Measurements from ENCODE around the gene RPL36A.
A peak's percentile ranks its signal among the peaks of the same experiment; 100 is the strongest.

The RPL36A gene

DNA sequence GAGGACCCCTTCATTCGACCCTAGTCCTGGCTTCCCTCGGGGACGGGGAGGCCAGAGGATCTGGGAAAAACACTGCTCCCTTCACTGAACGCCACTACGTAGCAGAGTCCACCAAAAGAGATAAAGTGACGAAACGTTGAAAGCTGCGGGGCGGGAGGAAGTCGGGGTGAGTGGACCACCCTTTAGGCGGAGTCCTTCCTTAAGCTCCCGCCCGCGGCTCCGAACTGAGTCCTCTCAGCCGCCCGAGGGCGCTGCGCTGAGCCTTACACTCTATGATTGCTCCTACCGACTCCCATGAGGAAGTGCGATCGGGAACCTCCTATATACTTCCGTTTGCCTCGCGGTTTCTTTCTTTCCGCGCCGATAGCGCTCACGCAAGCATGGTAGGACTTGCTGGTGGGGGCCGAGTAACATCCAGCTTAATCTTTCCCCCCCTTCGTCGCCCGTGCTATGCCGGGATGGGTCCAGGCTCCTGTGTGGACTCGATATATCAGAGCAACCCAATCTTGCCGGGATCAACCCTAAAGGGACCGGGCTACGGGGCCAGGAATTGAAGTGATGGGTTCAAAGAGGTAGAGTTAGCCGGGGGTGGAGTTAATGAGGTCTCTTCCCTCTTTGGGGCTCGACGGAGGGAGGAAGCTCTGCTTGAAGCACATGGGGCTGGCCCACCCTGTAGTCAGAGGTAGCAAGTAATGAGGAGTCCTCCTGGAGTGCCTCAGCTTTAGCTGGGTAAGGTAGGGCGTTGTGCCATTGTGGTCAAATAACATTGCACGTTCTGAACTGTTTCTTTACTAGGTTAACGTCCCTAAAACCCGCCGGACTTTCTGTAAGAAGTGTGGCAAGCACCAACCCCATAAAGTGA, at the start of gene RPL36A:
Gene RPL36A, plus strand, starts transcription at position 348 of the 862 bp plus-strand sequence. Its CDS starts 33 bp downstream, at position 381.
- peak; percentile 87 for DNase-seq

DNA sequence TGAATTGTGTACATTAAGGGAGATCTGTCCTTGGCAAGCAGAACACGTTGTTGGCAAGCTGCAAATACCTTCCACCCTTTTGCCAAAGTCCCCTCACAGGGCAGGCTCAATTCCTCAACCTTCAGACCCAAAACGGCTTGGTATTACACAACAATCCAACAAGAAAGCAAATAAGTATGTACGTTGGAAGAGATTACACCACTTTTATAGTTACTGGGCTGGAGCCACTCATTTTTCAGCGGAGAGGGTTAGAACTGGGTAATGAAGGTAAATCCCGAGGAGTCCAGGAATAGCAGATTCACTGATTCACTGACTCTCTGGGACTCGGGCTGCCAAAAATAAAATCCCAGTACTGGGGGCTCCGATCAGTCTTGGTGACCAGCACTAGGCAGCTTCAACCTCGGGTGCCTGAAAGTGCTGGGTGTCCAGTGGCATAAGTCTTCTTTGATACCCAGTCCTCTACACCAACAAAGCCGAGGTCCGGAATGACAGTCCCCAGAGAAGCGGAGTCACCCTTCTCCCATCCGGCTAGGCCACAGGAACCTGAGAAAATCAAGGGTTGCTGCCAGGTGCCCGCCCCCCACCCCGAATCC, 42.9 kb upstream of the RPL36A start:
- no peak for DNase-seq

GRCh38 chrX:101348452-101349192, 42.2 kb upstream of the RPL36A start, which contains the start of gene TIMM8A:
TIMM8A (minus strand) TSS chrX:101348742; CDS start chrX:101348664, 78 bp downstream.
- DNase-seq, result peak; percentile 82

GRCh38 chrX:101349193-101349562, 41.6 kb upstream of the RPL36A start:
- DNase-seq, result no peak

- DNase-seq, result no peak
Measured at GRCh38 chrX:101357166-101357795, 33.5 kb upstream of the RPL36A start.

GRCh38 chrX:101359966-101360365, 30.8 kb upstream of the RPL36A start:
- no peak for DNase-seq

DNA sequence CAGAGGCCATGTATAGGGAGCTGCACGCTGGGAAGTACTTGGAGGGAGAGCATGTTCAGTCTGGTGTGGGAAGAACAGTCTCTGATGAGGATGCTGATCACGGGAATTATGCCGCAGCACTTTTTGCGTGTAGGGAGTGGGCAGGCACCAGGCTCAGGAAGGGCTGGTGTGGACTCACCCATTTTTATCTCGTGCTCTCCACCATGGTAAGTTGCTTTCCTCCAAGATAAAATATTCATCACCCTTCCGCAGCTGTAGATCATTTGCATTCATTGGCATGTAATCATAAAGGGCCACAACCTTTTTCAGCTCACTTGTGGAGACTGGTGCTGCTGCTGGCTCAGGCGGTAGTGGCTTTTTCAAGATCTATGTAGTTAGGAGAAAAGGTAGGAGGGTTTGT, 30.4 kb upstream of the RPL36A start:
- DNase-seq, result no peak

DNA sequence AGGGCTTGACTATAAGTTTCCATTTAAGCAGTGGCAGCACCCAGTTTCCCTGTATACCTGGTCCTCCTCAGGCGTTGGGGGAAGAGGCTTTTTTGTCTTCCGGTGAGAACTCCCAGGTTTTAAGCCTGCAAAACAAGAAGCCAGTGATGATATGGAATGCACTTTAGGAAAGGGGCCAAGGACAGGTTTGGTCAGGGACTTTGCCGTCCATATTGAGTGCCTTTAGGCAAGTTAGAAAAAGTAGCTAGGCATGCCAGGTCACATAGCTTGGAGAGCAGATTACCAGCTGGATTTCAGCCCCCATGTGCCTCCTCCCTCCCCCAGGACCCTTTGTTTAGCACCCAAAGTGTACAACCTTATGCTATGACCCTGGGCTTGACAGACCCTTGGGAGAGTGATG, 28.7 kb upstream of the RPL36A start:
- no peak for DNase-seq

- DNase-seq, result no peak
Measured at GRCh38 chrX:101362757-101363156, 28.1 kb upstream of the RPL36A start.

DNA sequence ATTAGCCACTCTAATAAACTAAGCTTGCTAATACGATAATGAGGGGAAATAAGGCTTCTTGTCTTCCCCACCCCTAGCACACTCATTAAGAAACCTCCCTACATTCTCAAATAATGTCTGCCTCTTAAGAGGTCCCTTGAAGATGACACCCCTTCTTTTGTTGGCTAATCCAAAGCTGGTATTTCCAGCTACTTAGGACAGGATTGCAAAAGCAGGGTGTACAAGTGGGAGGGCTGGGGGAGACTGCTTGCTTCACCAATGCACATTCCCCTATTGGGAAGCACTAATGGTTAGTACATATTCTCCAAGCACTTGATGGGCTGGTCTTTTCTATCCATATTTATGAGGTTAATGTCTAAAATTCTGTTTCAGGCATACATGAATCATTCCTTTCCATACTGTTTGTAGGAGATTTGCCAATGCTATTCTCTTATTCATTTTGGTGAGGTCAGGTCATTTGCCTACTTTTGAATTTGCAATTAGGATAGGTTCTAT, 25.5 kb upstream of the RPL36A start:
- DNase-seq, result no peak

DNA sequence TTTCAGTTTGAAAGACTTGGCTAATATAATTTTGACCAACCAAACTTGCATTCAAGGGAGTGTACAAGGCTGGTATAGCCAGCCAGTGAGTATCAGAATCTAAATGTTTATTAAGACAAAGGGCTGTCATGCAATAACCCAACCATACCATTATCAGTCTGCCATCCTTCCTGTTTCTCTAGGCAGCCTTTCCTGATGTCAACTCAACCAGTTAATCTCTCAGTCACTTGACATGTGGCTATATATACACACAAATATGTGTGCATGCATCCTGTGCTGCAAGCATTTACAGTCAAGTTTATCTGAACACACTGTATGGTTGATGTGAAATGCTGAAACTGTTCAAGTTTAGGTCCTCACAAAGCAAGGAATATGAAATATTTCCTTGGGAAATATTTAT, 22.0 kb upstream of the RPL36A start:
- no peak for DNase-seq

DNA sequence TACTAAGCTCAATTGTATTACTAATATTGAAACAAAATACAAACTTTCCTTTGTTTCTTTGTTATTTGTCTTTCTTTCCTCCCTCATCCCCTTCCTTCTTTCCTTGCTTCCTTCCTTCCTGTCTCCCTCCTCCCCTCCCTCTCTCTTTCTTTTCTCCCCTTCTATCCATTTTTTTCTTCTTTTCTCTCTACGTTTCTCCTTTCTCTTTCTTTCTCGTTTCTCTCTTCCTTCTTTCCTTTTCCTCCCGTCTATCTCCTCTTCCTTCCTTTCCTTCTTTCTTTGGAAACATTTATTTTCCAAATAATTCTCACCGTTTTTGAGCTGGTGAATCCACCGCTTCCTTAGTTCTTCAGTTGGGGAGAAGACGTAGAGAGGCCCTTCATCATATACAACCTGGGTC, 21.1 kb upstream of the RPL36A start:
- no peak for DNase-seq

GRCh38 chrX:101370888-101371504, 19.8 kb upstream of the RPL36A start:
- no peak for DNase-seq

- DNase-seq, result no peak
Measured at GRCh38 chrX:101377547-101377946, 13.3 kb upstream of the RPL36A start.

DNA sequence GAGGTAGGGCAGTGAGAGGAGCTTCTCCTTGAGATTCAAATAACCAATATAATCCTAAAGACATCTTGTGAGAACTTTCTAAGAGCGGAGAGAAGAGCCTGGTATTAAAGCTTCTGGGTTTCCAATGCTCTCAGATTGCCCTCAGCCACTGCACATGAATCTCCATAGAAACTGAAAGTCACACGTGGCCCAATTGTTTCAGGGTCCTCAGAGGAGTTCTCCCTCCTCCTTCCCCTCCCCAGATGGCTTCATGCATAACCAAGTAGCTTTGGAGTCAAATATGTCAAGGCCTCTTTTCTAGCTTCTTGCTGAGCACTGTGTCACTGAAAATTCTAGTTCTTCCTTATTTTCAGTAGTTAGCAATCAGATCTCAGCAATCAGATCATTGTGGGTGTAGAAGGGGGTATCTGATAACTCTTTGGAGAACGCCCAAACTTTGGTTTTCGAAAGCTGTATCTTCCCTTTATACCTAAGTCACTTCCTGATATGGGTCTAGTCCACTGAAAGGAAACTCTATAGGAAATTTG, 7.1 kb upstream of the RPL36A start:
- DNase-seq, result no peak

DNA sequence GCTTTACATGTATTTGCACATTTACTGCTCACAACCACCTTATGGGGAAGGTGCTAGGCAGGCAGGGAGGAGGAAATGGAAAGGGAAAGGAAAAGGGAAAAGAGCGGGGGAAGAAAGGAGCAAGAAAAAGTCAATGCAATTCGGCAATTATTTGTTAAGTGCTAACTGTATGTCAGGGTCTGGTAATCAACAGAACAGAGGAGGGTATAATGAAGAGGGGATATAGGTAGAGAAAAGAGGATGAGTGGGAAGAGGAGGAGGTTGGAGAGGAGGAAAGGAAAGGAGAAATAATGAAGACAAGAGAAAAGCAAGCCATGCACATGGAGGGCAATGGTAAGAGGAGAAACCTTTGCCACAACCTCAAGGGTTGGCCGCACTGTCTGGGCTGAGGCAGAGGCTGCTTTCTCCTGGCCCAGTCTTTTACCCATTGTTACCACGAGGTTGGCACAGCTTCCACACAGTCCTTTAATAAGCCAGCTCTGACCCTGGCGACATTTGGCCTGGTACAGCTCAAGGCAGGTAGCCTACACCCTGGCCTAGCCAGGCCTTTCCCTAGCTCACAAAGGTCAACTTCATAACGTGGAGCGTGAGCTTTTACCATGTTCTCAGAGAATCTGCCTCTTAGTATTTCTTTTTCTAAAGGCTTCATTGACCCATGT, 5.7 kb upstream of the RPL36A start:
- no peak for DNase-seq

DNA sequence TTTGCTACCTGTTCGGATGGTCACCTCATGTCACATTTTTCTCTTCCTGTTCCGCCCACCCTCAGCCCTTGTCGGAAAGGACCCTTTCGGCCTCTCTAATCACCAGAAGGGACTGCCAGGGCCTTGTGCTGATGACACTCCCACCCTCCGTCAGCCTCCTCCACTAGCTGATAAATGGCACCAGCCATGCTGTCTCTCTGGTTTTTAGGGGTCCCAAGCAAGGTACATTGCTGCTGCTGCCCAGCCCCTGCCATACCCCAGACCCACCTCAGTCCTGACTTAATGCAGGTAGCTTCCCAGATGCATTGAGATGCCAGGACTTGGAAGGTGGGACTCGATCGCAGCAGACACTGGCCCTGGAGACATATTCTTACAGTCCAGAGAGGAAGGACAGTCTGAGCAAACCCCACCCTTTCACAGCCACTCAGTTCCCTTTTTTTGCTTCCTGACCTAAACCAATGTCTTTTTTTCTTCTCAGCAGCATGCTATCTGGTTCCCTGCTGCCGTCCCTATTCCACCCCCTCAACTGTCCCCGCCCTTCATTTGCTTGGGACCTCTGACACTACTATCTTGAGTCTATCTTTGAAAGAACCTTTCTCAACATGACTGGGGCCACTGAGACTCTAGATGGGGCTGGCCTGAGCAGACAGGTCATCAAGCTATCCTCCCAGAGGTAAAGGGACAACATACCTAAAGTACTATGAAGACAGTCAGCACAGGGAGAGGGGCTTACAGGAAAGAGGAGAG, 4.8 kb upstream of the RPL36A start, which contains the start of gene BTK:
Gene BTK, minus strand, starts transcription at position 397 of the 747 bp plus-strand sequence. CDS start 10,907 bp downstream, outside the sequence.
- no peak for DNase-seq

- DNase-seq, result no peak
Measured at GRCh38 chrX:101386542-101386885, 4.3 kb upstream of the RPL36A start.

DNA sequence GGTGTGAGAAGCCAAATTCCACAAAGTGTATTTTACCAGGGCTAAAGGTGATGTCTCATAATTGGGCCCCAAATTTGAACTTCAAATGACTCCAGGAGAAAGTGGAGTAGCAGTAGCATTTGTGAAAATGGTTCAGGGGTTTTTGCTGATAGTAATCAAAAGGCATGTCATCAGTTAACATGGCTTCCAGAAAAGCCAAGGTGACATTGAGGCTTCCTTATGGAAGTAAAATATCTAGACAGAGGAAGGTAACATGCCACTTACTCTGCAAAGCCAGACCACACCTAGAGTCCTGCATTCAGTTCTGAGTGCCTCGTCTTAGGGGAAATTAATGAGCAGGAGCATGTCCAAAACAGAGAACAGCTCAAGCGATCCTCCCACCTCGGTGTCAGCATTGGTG, 2.2 kb upstream of the RPL36A start:
- DNase-seq, result no peak

GRCh38 chrX:101391831-101392230, 1.0 kb downstream of the RPL36A start:
- no peak for DNase-seq

All from stimulated activated CD8-positive, alpha-beta memory T cell treated with anti-CD3 and anti-CD28 coated beads, Interleukin-4, amount 100 ng/mL, for 48 hours (primary cell).